GM12875 (cell line): ENCODE data around the gene HSPA1L.
"Not testable (repeated sequence)": the region's sequence is repeated elsewhere in the genome, so short reads cannot be mapped to it uniquely, and the experiment has no call there.

Source experiments
- H3K4me3 ChIP-seq: one replicate; pipeline ENCODE4 v1.5.1; 2011; ENCODE audit warnings: low read depth, low read length, control low read depth
- CTCF ChIP-seq: IDR thresholded peaks from 2 replicates; pipeline ENCODE4 v1.5.1; 2011; ENCODE audit warnings: low read depth, mild to moderate bottlenecking, control low read depth, inconsistent platforms, low read length, moderate library complexity, borderline replicate concordance; ENCODE audit not compliant: insufficient read depth

The HSPA1L gene

DNA sequence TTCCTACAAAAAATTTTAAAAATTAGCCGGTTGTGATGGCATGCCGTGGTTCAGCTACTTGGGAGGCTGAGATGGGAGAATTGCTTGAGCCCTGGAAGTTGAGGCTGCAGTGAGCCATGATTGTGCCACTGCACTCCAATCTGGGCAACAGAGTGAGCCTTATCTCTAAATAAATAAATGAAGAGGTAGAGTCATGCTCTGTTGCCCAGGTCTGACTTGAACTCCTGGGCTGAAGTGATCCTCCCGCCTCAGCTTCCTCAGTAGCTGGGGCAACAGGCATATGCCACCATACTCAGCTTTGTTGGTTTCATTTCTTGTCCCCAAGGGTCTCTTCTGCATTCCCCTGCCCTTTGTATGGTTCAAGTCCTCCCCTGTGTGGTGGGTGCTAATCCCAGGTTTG lies 29.4 kb upstream of the HSPA1L start:
- TF ChIP-seq CTCF, result no peak
- no peak overlapping the region for H3K4me3 ChIP-seq

GRCh38 chr6:31842053-31842452 lies 27.0 kb upstream of the HSPA1L start:
- no peak overlapping the region for H3K4me3 ChIP-seq
- no peak for TF ChIP-seq CTCF

DNA sequence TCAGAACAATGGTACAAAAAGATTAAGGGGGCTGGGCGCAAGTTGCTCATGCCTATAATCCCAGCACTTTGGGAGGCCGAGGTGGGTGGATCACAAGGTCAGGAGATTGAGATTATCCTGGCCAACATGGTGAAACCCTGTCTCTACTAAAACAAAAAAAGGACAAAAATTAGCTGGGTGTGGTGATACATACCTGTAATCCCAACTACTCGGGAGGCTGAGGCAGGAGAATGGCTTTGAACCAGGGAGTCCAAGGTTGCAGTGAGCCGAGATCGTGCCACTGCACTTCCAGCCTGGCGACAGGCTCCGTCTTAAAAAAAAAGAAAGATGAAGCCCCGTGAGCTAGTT lies 24.7 kb upstream of the HSPA1L start:
- H3K4me3 ChIP-seq, result not testable (repeated sequence)

- TF ChIP-seq CTCF, result no peak
- no peak overlapping the region for H3K4me3 ChIP-seq
Observed at GRCh38 chr6:31838968-31839367, 23.9 kb upstream of the HSPA1L start.

- H3K4me3 ChIP-seq, result not testable (repeated sequence)
Observed at GRCh38 chr6:31838114-31838553, 23.1 kb upstream of the HSPA1L start.

GRCh38 chr6:31837369-31838113 lies 22.5 kb upstream of the HSPA1L start:
- TF ChIP-seq CTCF, result no peak
- H3K4me3 ChIP-seq, result peak overlapping the region; percentile 66

- no peak for TF ChIP-seq CTCF
- peak overlapping the region; percentile 66 for H3K4me3 ChIP-seq
Observed at GRCh38 chr6:31836474-31837368, 21.6 kb upstream of the HSPA1L start.

- TF ChIP-seq CTCF, result no peak
- H3K4me3 ChIP-seq, result peak overlapping the region; percentile 66
Observed at GRCh38 chr6:31836047-31836473, 21.0 kb upstream of the HSPA1L start.
